SK-N-SH (cell line): ENCODE data around the gene MAP1B. TPM values are rescaled to one million over a fixed set of nuclear protein-coding genes. Genes with fewer than 3 reads are reported as not detected.

Source experiments
- CTCF ChIA-PET: fragments of 300-600, 350-600 bp; formaldehyde crosslinking; extraction: SDS; loops from one replicate; lab custom pipeline; 2021; lab: Yijun Ruan, JAX
- POLR2A ChIA-PET: fragments of 350-600 bp; sonication (Branson Sonifier 250); formaldehyde crosslinking; extraction: SDS; loops from one replicate; lab custom pipeline; 2020; ENCODE audit warnings: antibody characterized with exemption, inconsistent platforms; lab: Yijun Ruan, JAX
- DNase-seq: peaks from one replicate; pipeline ENCODE4 v3.0.0; 2012
- H2AFZ ChIP-seq: fragments of 200-600 bp; sonication (generic); 2 replicates; pipeline ENCODE4 v1.8.1; 2016; ENCODE audit warnings: antibody characterized with exemption, mild to moderate bottlenecking, low read depth
- H3F3A ChIP-seq: fragments of 200-600 bp; sonication (generic); replicated peaks from 2 replicates; pipeline ENCODE3; 2016; ENCODE audit warnings: antibody characterized with exemption, mild to moderate bottlenecking; ENCODE audit not compliant: insufficient read depth
- H3K27ac ChIP-seq, 2 experiments: fragments of 200-500 bp in 1 of 2; fragments of 200-600 bp in 1 of 2; sonication (Bioruptor generic) in 1 of 2; sonication (generic), shearing (Covaris generic) in 1 of 2; 2 replicates each; pipeline versions ENCODE4 v1.5.1 to v1.6.1; 2014 to 2016; ENCODE audit warnings: low read depth in 2 of 2, inconsistent platforms in 1 of 2, low read length in 1 of 2, mild to moderate bottlenecking in 1 of 2, mixed read lengths in 1 of 2
- H3K27me3 ChIP-seq: fragments of 200-600 bp; sonication (generic), shearing (Covaris generic); 2 replicates; pipeline ENCODE4 v1.6.1; 2016; ENCODE audit warnings: mixed run types; ENCODE audit not compliant: insufficient read depth
- H3K36me3 ChIP-seq, 2 experiments: fragments of 200-500 bp in 1 of 2; fragments of 200-600 bp in 1 of 2; sonication (Bioruptor generic) in 1 of 2; sonication (generic) in 1 of 2; replicated peaks in 1 of 2; 2 replicates each; pipeline versions ENCODE3 to v1.5.1; 2014 to 2016; ENCODE audit warnings: low read length in 1 of 2, mild to moderate bottlenecking in 1 of 2; ENCODE audit not compliant: insufficient read depth in 2 of 2, control insufficient read depth in 1 of 2
- H3K4me1 ChIP-seq, 2 experiments: fragments of 200-500 bp in 1 of 2; fragments of 200-600 bp in 1 of 2; sonication (Bioruptor generic) in 1 of 2; sonication (generic), shearing (Covaris generic) in 1 of 2; 2 replicates each; pipeline versions ENCODE4 v1.5.1 to v1.6.1; 2014 to 2016; ENCODE audit warnings: low read depth in 1 of 2, low read length in 1 of 2, mixed run types in 1 of 2; ENCODE audit not compliant: insufficient read depth in 2 of 2, control insufficient read depth in 1 of 2
- H3K4me2 ChIP-seq: fragments of 200-600 bp; sonication (generic), shearing (Covaris generic); 2 replicates; pipeline ENCODE4 v1.6.1; 2017; ENCODE audit warnings: mixed run types
- H3K4me3 ChIP-seq, 2 experiments: fragments of 200-500 bp in 1 of 2; fragments of 200-600 bp in 1 of 2; sonication (Bioruptor generic) in 1 of 2; sonication (generic), shearing (Covaris generic) in 1 of 2; 2 replicates each; pipeline versions ENCODE4 v1.5.1 to v1.8.1; 2014 to 2016; ENCODE audit warnings: low read depth in 2 of 2, inconsistent platforms in 1 of 2, low read length in 1 of 2, mild to moderate bottlenecking in 1 of 2, mixed read lengths in 1 of 2, moderate library complexity in 1 of 2
- H3K79me2 ChIP-seq: fragments of 200-600 bp; sonication (generic); 2 replicates; pipeline ENCODE4 v1.8.1; 2017; ENCODE audit warnings: mild to moderate bottlenecking; ENCODE audit not compliant: insufficient read depth
- H3K9ac ChIP-seq: fragments of 200-600 bp; sonication (generic); 2 replicates; pipeline ENCODE4 v1.6.1; 2017; ENCODE audit warnings: mixed run types
- H3K9me2 ChIP-seq: fragments of 200-600 bp; sonication (generic); 2 replicates; pipeline ENCODE4 v1.6.1; 2017; ENCODE audit warnings: mixed run types
- H3K9me3 ChIP-seq: fragments of 200-600 bp; sonication (generic); 2 replicates; pipeline ENCODE4 v1.6.1; 2017; ENCODE audit warnings: mixed run types, mild to moderate bottlenecking, moderate library complexity
- H4K20me1 ChIP-seq: fragments of 200-600 bp; sonication (generic); 2 replicates; pipeline ENCODE4 v1.6.1; 2017; ENCODE audit warnings: mild to moderate bottlenecking, mixed run types; ENCODE audit not compliant: insufficient read depth
- CHD2 ChIP-seq: fragments of 150-350 bp; IDR thresholded peaks from 2 replicates; pipeline ENCODE4 v1.6.1; 2018; ENCODE audit warnings: low read length; ENCODE audit not compliant: partially characterized antibody
- CTCF ChIP-seq: fragments of 200-600 bp; sonication (generic); IDR thresholded peaks from 2 replicates; pipeline ENCODE4 v1.6.1; 2017; ENCODE audit warnings: antibody characterized with exemption, mild to moderate bottlenecking, moderate library complexity
- ELF1 ChIP-seq: IDR thresholded peaks from 2 replicates; pipeline ENCODE4 v1.4.0; 2012
- FOXJ3 ChIP-seq: sonication (generic); formaldehyde crosslinking; IDR thresholded peaks from 2 replicates; pipeline ENCODE4 v1.5.1; 2020; ENCODE audit warnings: mild to moderate bottlenecking, missing genetic modification reagents
- GABPA ChIP-seq: IDR thresholded peaks from 2 replicates; pipeline ENCODE4 v1.4.0; 2012; ENCODE audit warnings: low read depth, mild to moderate bottlenecking
- GATA2 ChIP-seq: sonication (generic); formaldehyde crosslinking; IDR thresholded peaks from 2 replicates; pipeline ENCODE4 v1.5.0; 2020; ENCODE audit warnings: mild to moderate bottlenecking, missing genetic modification reagents
- IRF3 ChIP-seq: fragments of 150-350 bp; IDR thresholded peaks from 2 replicates; pipeline ENCODE4 v1.6.1; 2016; ENCODE audit warnings: mild to moderate bottlenecking, low read depth, low read length
- NRF1 ChIP-seq: IDR thresholded peaks from 2 replicates; pipeline ENCODE4 v1.6.1; 2012; ENCODE audit warnings: low read depth, mild to moderate bottlenecking, low read length
- RCOR1 ChIP-seq: fragments of 150-350 bp; IDR thresholded peaks from 2 replicates; pipeline ENCODE4 v1.6.1; 2017; ENCODE audit warnings: antibody characterized with exemption, low read length
- REST ChIP-seq: IDR thresholded peaks from 2 replicates; pipeline ENCODE4 v1.6.1; 2012; ENCODE audit warnings: mild to moderate bottlenecking, low read depth, low read length, moderate library complexity
- TCF12 ChIP-seq: IDR thresholded peaks from 2 replicates; pipeline ENCODE4 v1.4.0; 2012
- ZBTB33 ChIP-seq: IDR thresholded peaks from 2 replicates; pipeline ENCODE4 v1.4.0; 2012; ENCODE audit warnings: low read depth, borderline replicate concordance
- WGBS: methylation state at CpG from one replicate; pipeline ENCODE4 v1.1.6; 2017; ENCODE audit warnings: low lambda C conversion rate; 5-methylcytosine and 5-hydroxymethylcytosine counted together
- polyA plus RNA-seq, 3 experiments: library from polyadenylated mRNA; depleted of rRNA; stranded (reverse); fragments of >200 nt; gene quantifications; 2 replicates each; pipeline ENCODE4 v1.2.3, GENCODE V29; 2012

The MAP1B gene
- polyA plus RNA-seq, 1 of the 3 experiments (the other 2 are of a cell fraction): 47.5 TPM

GRCh38 chr5:72243706-72244105 lies 136.4 kb downstream of the MAP1B start:
- no peak overlapping the region for H3K4me3 ChIP-seq

More at GRCh38 chr5:72243706-72244105, 136.4 kb downstream of the MAP1B start:
- H3F3A ChIP-seq: peaks cover 37% of the 10 kb centered on the region
- no peaks in the 10 kb centered on the region for H3K9me3 ChIP-seq
- H3K4me2 ChIP-seq: no peak overlapping the region
- peak overlapping the region in 1 of 2 experiments; percentile 99; a peak in 1 of 4 replicates for H3K27ac ChIP-seq
- CTCF ChIA-PET: interaction anchor here (4.0 kb wide), 1 partner anchor 134 kb away, joined by 31 read pairs; no protein-coding TSS in a partner anchor
- TF ChIP-seq RCOR1 (no peak), CTCF (no peak), IRF3 (no peak), GATA2 (CRISPR knock-in tag) (no peak), ELF1 (no peak), TCF12 (no peak), CHD2 (no peak), NRF1 (no peak), ZBTB33 (no peak), FOXJ3 (CRISPR knock-in tag) (no peak), GABPA (no peak), REST (no peak)
- no peaks in the 10 kb centered on the region for H3K9me2 ChIP-seq
- WGBS: 94% methylated on average over 2 of the region's 2 CpGs
- H2AFZ ChIP-seq: no peak overlapping the region
- peaks cover 0 to 2% of the 10 kb centered on the region in 2 experiments for H3K36me3 ChIP-seq
- H3K79me2 ChIP-seq: peaks cover 41% of the 10 kb centered on the region
- POLR2A ChIA-PET: no interaction called here
- H4K20me1 ChIP-seq: no peaks in the 10 kb centered on the region
- peaks cover 15 to 44% of the 10 kb centered on the region in 2 experiments for H3K4me1 ChIP-seq
- H3K27me3 ChIP-seq: no peaks in the 10 kb centered on the region
- H3K9ac ChIP-seq: no peak overlapping the region
- no peak for DNase-seq
